GM18508 (cell line): ENCODE measurements around the gene RUNX3.
"Not testable (repeated sequence)": the region's sequence is repeated elsewhere in the genome, so short reads cannot be mapped to it uniquely, and the experiment has no call there.

ENCODE experiments used
- ATAC-seq: cut with Tn5 transposase; IDR thresholded peaks from one replicate; pipeline ENCODE4 v1.9.1; 2021; ENCODE audit warnings: moderate number of reproducible peaks; ENCODE audit not compliant: insufficient read depth, unreplicated experiment

RUNX3 gene

GRCh38 chr1:24930260-24931145 lies at the start of gene RUNX3:
Gene RUNX3, minus strand, starts transcription at chr1:24930276. Its CDS starts 408 bp downstream, at chr1:24929868.
- ATAC-seq: peak; percentile 48

- ATAC-seq: not testable (repeated sequence)
These were observed 49.2 kb upstream of the RUNX3 start for GRCh38 chr1:24979232-24979631.

GRCh38 chr1:24978383-24979032 lies 48.4 kb upstream of the RUNX3 start:
- ATAC-seq: no peak

- ATAC-seq: no peak
These were observed 45.3 kb upstream of the RUNX3 start for GRCh38 chr1:24975391-24975790.

DNA sequence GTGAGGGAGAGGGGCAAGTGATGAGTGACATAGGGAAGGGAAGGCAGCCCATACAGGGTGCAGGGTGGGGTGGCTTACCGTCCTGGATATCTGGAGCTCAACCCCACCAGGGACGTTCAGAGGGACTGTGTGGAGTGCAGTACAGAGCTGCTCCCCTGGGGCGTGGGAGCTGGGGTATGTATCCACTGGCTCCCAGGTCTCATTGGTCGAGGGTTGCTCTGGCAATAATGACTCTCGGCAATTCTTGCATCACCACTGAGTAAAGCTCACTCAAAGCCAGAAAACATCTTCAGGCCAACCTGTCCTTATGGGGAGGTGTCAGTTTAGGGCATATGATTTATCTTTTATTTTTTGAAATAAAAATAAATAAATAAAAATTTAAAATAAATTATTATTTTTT lies 43.2 kb upstream of the RUNX3 start:
- no peak for ATAC-seq

DNA sequence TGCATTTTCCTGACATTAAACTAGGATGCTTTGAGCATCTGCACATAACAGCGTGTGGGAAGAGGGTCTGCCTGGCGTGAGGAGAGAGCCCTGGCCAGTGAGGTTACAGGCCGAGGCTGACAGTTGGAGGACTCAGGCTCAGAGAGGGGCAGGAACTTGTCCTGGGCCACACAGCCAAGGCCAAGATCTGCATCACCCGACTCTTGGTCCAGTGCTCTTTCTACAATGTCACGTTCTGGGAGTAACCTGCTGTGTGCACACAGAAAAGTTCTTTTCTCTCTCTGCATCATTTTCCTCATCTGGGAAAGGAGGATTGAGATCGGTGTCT lies 42.8 kb upstream of the RUNX3 start:
- ATAC-seq: no peak

DNA sequence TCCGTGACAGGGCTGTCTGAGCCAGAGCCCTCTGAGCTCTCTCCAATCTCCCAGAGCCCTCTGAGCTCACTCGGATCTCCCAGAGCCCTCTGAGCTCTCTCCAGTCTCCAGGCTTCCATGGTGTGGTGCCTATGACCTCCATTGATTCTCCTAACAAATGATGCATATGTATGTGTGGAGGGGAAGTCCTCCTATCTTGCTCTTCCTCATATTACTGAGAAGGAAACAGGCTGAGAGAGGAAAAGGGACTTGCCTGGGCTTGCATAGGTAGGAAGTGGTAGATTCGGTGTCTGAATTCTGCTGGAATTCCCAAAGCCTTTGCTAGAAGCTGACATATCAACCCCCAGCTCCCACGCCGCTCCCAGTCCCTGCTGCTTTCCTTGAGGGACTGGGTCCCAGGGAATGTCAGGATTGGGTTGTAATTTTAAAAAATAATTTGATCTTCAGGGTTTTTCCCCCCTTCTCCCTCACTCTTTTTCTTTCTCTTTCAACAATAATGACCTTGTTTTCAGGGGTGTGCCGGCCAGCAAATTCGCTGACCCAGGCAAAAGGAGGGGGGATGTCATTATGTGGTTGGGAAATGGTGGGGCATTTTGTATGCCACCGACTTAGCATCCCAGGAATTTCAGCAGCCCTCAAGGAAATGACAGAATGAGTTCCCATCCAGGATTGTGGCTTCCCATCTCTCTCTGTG lies 42.3 kb upstream of the RUNX3 start:
- no peak for ATAC-seq

GRCh38 chr1:24970926-24971875 lies 41.1 kb upstream of the RUNX3 start:
- no peak for ATAC-seq

GRCh38 chr1:24970399-24970753 lies 40.3 kb upstream of the RUNX3 start:
- ATAC-seq: no peak

DNA sequence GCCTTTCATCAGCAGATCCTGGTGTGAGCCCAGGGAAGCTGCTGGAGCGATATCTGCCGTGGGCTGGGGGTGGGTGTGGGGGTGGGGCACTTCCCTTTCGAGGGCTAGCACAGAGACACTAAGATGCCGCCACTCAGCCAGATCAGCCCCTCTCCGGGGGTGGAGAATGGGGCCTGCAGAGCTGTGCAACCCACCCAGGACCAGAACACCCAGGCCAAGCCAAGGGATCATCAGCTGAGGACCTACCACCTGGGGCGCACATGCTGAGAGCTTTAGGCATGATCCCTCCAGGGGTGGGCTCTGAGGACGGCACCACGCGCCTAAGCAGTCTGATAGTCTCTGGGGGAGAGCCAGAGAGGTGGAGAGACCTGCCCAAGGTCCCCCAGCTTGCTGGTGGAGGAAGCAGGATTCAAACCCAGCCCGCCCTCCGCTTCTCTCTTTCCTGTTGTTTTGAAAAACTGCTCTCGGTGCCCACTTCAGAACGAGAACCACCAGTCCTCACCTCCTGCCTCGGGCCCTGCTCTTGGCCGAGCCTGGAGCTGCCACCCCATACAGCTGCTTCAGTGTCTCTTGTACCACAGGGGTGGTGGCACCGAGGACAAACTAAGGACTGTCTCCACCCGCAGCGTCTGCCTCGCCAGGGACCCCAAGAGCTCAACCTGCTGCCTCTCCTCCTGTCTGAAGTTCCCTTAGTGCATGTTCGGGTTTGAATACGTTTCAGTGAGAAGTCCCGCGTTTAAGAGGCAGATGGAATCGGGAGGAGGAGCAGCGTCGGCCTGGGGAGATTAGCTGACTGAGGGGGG lies 39.7 kb upstream of the RUNX3 start:
- no peak for ATAC-seq

- no peak for ATAC-seq
These were observed 39.0 kb upstream of the RUNX3 start for GRCh38 chr1:24968941-24969585.

- ATAC-seq: no peak
These were observed 37.9 kb upstream of the RUNX3 start for GRCh38 chr1:24967962-24968361.

- no peak for ATAC-seq
These were observed 37.5 kb upstream of the RUNX3 start for GRCh38 chr1:24967555-24967954.

- ATAC-seq: no peak
These were observed 36.8 kb upstream of the RUNX3 start for GRCh38 chr1:24966724-24967346.

DNA sequence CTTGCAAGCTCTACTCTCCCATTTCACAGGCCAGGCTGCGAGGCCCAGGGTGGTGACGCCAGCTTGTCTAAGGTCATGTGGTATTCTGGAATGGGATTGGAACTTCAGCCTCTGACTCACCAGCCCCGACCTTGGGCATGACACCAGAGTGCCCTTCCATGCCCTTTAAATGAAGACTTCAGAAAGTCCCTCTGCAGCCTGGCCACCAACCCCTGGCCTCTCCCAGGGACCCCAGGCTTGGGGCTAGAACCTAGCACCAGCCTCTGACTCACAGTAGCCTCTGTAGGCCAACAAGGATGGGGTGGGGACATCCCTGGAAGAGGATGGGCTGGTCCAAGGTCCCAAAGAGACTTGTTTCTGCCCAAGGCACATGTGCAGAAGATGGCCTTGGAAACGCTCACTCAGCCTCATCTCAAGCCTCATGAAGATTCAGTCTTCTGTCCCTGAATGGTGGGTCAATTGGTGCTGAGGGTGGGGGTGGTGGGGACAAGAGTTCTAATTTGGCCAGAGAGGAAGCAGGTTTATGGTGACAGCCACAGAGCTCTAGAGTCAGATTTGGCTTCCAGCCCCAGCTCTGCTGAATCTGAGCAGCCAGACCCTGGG lies 36.1 kb upstream of the RUNX3 start:
- ATAC-seq: no peak

GRCh38 chr1:24965571-24965930 lies 35.5 kb upstream of the RUNX3 start:
- ATAC-seq: no peak

GRCh38 chr1:24964811-24965570 lies 34.9 kb upstream of the RUNX3 start:
- peak; percentile 77 for ATAC-seq
